Stimulated activated naive B cell treated with anti-CD40 and anti-IgM and Interleukin-4, amounts not matched to agents 10 μg/mL and 1 μg/mL and 100 μg/mL, for 72 hours (primary cell): ENCODE data around the gene APOC4.

Experiments used
- ATAC-seq, 2 donors: fragments of 150-1000 bp; cut with Tn5 transposase; replicated peaks; 2 replicates each; pipeline ENCODE4 v1.10.0; 2021; ENCODE audit warnings: moderate library complexity in 1 of 2
- DNase-seq: peaks from one replicate; pipeline ENCODE4 v3.0.0; 2021
- H3K27ac Mint-ChIP-seq: one replicate; pipeline ENCODE4 v1.8.0; 2022; ENCODE audit warnings: mild to moderate bottlenecking, mixed read lengths
- H3K27me3 Mint-ChIP-seq, 2 donors: one replicate each; pipeline ENCODE4 v1.8.0; 2022; ENCODE audit warnings: mixed read lengths in 2 of 2
- H3K36me3 Mint-ChIP-seq, 2 donors: one replicate each; pipeline ENCODE4 v1.8.0; 2022; ENCODE audit warnings: mixed read lengths in 2 of 2, mild to moderate bottlenecking in 1 of 2
- H3K4me1 Mint-ChIP-seq, 2 donors: one replicate each; pipeline ENCODE4 v1.8.0; 2022; ENCODE audit warnings: mixed read lengths in 2 of 2, mild to moderate bottlenecking in 1 of 2
- H3K4me3 Mint-ChIP-seq, 2 donors: one replicate each; pipeline ENCODE4 v1.8.0; 2022; ENCODE audit warnings: mild to moderate bottlenecking in 2 of 2, mixed read lengths in 2 of 2, moderate library complexity in 1 of 2
- H3K9me3 Mint-ChIP-seq, 2 donors: one replicate each; pipeline ENCODE4 v1.8.0; 2022; ENCODE audit warnings: mixed read lengths in 2 of 2, mild to moderate bottlenecking in 1 of 2

The APOC4 gene

DNA sequence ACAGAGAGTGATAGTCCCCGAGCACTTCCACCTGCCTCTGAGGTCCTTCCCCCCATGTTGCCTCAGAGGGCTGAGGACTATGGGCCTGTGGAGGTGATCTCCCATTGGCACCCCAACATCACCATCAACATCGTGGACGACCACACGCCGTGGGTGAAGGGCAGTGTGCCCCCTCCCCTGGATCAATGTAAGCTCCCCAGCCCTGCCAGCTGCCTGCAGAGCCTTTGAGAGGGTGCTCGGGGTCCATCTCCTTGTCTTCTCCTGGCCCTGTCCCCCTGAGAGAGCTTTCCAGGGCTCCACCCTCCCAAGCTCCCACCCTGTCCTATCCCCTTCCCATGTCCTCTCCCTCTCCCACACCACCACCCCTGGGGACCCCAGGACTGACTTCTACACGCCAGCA lies 44.4 kb downstream of the APOC4 start:
- H3K4me1 Mint-ChIP-seq = peaks cover 5 to 13% of the 10 kb centered on the region in 2 donors
- H3K27me3 Mint-ChIP-seq = no peaks in the 10 kb centered on the region
- H3K9me3 Mint-ChIP-seq = no peaks in the 10 kb centered on the region
- no peak overlapping the region for H3K27ac Mint-ChIP-seq
- H3K4me3 Mint-ChIP-seq = no peak overlapping the region
- H3K36me3 Mint-ChIP-seq = peaks cover 33 to 56% of the 10 kb centered on the region in 2 donors
- DNase-seq = no peak
- ATAC-seq = no peak

DNA sequence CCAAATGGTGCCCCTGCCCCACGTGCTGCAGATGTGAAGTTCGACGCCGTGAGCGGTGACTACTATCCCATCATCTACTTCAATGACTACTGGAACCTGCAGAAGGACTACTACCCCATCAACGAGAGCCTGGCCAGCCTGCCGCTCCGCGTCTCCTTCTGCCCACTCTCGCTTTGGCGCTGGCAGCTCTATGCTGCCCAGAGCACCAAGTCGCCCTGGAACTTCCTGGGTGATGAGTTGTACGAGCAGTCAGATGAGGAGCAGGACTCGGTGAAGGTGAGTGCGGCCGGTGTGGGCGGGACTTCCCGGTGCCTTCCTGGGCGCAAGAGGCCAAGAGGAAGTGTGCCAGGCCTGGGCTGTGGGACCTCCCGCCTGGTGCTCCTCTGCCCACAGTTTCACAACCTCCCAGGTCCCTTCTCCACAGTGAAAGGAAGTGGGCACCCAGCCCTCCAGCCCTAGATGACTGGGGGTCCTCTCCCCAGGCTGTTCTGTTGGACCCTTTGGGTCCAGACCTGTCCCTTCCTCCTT lies 45.2 kb downstream of the APOC4 start:
- DNase-seq = no peak
- H3K36me3 Mint-ChIP-seq = peaks cover 39 to 63% of the 10 kb centered on the region in 2 donors
- H3K9me3 Mint-ChIP-seq = no peaks in the 10 kb centered on the region
- no peaks in the 10 kb centered on the region for H3K27me3 Mint-ChIP-seq
- no peak for ATAC-seq
- no peak overlapping the region for H3K4me3 Mint-ChIP-seq
- peaks cover 5 to 13% of the 10 kb centered on the region in 2 donors for H3K4me1 Mint-ChIP-seq
- peak overlapping the region; percentile 67 for H3K27ac Mint-ChIP-seq

- H3K27ac Mint-ChIP-seq = no peak overlapping the region
- H3K9me3 Mint-ChIP-seq = no peaks in the 10 kb centered on the region
- H3K36me3 Mint-ChIP-seq = peaks cover 37 to 58% of the 10 kb centered on the region in 2 donors
- H3K4me3 Mint-ChIP-seq = no peak overlapping the region
- DNase-seq (no peak), ATAC-seq (no peak)
- no peaks in the 10 kb centered on the region for H3K27me3 Mint-ChIP-seq
- H3K4me1 Mint-ChIP-seq = peaks cover 5 to 13% of the 10 kb centered on the region in 2 donors
Observed at GRCh38 chr19:44988273-44988672, 46.2 kb downstream of the APOC4 start.

GRCh38 chr19:44988896-44989556 lies 47.0 kb downstream of the APOC4 start:
- Mint-ChIP-seq H3K27me3 (no peaks in the 10 kb centered on the region), H3K4me1 (peaks cover 5 to 13% of the 10 kb centered on the region in 2 donors), H3K9me3 (no peaks in the 10 kb centered on the region), H3K4me3 (no peak overlapping the region), H3K27ac (peak overlapping the region; percentile 88), H3K36me3 (peaks cover 40 to 64% of the 10 kb centered on the region in 2 donors)
- peak; percentile 43 for DNase-seq
- ATAC-seq = peak; percentile 84 to 85

DNA sequence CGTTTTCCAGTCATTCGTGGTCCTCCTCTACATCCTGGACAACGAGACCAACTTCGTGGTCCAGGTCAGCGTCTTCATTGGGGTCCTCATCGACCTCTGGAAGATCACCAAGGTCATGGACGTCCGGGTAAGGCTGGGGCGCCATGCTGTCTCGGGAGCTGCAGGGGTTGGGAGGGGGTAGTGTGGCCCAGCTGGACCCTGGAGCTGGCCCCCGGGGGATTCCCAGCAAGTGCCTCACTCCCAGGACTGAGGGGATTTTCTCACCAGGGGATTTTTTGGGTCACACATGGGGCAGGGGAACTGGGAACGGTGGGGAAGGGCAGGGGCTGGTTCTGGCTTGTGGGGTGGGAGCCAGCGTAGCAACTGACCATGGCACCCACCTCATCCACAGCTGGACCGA lies 48.4 kb downstream of the APOC4 start:
- H3K36me3 Mint-ChIP-seq = peaks cover 37 to 59% of the 10 kb centered on the region in 2 donors
- no peak for DNase-seq
- H3K9me3 Mint-ChIP-seq = no peaks in the 10 kb centered on the region
- H3K27me3 Mint-ChIP-seq = no peaks in the 10 kb centered on the region
- H3K27ac Mint-ChIP-seq = no peak overlapping the region
- ATAC-seq = no peak
- H3K4me3 Mint-ChIP-seq = no peak overlapping the region
- peaks cover 5 to 15% of the 10 kb centered on the region in 2 donors for H3K4me1 Mint-ChIP-seq

DNA sequence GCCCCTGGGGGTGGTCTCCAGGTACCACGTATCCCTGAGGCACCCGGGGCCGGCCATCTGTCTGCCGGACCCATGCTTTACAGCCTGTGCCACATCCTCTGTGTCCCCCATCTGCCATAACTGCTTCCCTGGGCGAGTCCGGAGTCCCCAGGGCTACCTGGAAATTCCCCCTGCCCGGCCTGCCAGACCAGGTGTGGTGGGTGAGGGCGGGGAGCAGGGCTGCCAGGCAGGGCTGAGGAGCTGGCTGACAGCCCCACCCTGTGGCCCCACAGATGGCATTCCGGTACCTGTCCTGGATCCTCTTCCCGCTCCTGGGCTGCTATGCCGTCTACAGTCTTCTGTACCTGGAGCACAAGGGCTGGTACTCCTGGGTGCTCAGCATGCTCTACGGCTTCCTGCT lies 48.9 kb downstream of the APOC4 start:
- H3K27me3 Mint-ChIP-seq = no peaks in the 10 kb centered on the region
- no peak overlapping the region for H3K4me3 Mint-ChIP-seq
- no peaks in the 10 kb centered on the region for H3K9me3 Mint-ChIP-seq
- H3K36me3 Mint-ChIP-seq = peaks cover 34 to 55% of the 10 kb centered on the region in 2 donors
- H3K27ac Mint-ChIP-seq = peak overlapping the region; percentile 73
- no peak for DNase-seq
- ATAC-seq = no peak
- H3K4me1 Mint-ChIP-seq = peaks cover 5 to 15% of the 10 kb centered on the region in 2 donors

GRCh38 chr19:44992336-44993163 lies 50.5 kb downstream of the APOC4 start:
- DNase-seq (no peak), ATAC-seq (no peak)
- H3K27me3 Mint-ChIP-seq = no peaks in the 10 kb centered on the region
- no peak overlapping the region for H3K4me3 Mint-ChIP-seq
- H3K4me1 Mint-ChIP-seq = peaks cover 5 to 13% of the 10 kb centered on the region in 2 donors
- no peaks in the 10 kb centered on the region for H3K9me3 Mint-ChIP-seq
- peak overlapping the region; percentile 25 for H3K27ac Mint-ChIP-seq
- H3K36me3 Mint-ChIP-seq = peaks cover 26 to 44% of the 10 kb centered on the region in 2 donors

GRCh38 chr19:44993526-44993925 lies 51.5 kb downstream of the APOC4 start:
- Mint-ChIP-seq H3K4me3 (no peak overlapping the region), H3K27me3 (no peaks in the 10 kb centered on the region), H3K36me3 (peaks cover 21 to 39% of the 10 kb centered on the region in 2 donors), H3K9me3 (no peaks in the 10 kb centered on the region), H3K27ac (peak overlapping the region; percentile 3), H3K4me1 (peaks cover 5 to 11% of the 10 kb centered on the region in 2 donors)
- DNase-seq (no peak), ATAC-seq (no peak)

DNA sequence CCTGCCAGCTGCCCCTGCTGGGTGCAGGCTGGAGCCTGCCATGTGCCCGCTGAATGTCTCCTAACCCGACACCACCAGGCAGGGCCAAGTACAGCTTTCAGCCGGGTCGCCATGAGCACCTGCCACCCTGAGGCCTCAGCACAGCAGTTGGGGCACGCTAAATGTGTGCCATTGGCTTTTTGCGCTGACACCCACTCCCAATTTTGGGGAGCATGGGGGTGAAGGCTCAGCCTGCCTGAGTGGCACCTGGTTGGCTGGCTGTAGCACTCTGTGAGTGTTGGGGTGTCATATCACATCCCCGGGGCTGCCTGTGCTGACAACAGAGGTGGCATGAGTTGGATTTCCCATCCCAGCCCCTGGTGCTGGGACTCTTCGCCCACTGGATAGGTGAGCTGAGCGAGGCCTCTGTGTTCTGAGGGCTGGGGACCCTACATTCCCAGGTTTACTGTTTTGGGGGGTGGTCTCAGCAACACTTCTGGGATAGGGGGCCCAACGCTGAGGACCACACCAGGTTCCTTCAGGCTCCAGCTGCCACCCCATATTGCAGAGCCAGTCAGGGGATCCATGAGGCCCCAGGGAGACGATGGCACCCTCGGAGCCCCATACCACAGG lies 52.0 kb downstream of the APOC4 start:
- H3K27me3 Mint-ChIP-seq = no peaks in the 10 kb centered on the region
- H3K36me3 Mint-ChIP-seq = peaks cover 19 to 37% of the 10 kb centered on the region in 2 donors
- H3K9me3 Mint-ChIP-seq = no peaks in the 10 kb centered on the region
- H3K4me1 Mint-ChIP-seq = peaks cover 3 to 9% of the 10 kb centered on the region in 2 donors
- ATAC-seq (no peak), DNase-seq (no peak)
- peak overlapping the region; percentile 3 for H3K27ac Mint-ChIP-seq
- no peak overlapping the region for H3K4me3 Mint-ChIP-seq
